GM23338 (cell line): ENCODE data around the gene C1QTNF9. TPM values are rescaled to one million over a fixed set of nuclear protein-coding genes. Genes with fewer than 3 reads are reported as not detected.

Source experiments
- ATAC-seq: fragments of 200-7000 bp; cut with Tn5 transposase; 3 replicates; pipeline ENCODE4 v1.9.1; 2020
- DNase-seq: peaks from one replicate; pipeline ENCODE4 v3.0.0-alpha.2; 2015; ENCODE audit warnings: low spot score
- H2AFZ ChIP-seq: fragments of 200-600 bp; sonication (generic); 2 replicates; pipeline ENCODE4 v1.8.0; 2016; ENCODE audit warnings: antibody characterized with exemption, mild to moderate bottlenecking, moderate library complexity
- H3F3A ChIP-seq: fragments of 200-600 bp; sonication (generic); replicated peaks from 2 replicates; pipeline ENCODE4 v1.8.0; 2017; ENCODE audit warnings: antibody characterized with exemption, mixed run types, low read depth
- H3K27ac ChIP-seq: fragments of 200-600 bp; sonication (generic); 2 replicates; pipeline ENCODE4 v1.6.1; 2016; ENCODE audit warnings: low read depth
- H3K27me3 ChIP-seq: fragments of 200-600 bp; sonication (generic); 2 replicates; pipeline ENCODE4 v1.8.0; 2016; ENCODE audit warnings: mild to moderate bottlenecking, mixed run types, moderate library complexity; ENCODE audit not compliant: insufficient read depth
- H3K36me3 ChIP-seq: fragments of 200-600 bp; sonication (generic); 2 replicates; pipeline ENCODE4 v1.8.0; 2016; ENCODE audit warnings: mild to moderate bottlenecking; ENCODE audit not compliant: insufficient read depth
- H3K4me1 ChIP-seq: fragments of 200-600 bp; sonication (generic); 2 replicates; pipeline ENCODE4 v1.8.0; 2016; ENCODE audit warnings: mild to moderate bottlenecking, moderate library complexity; ENCODE audit not compliant: insufficient read depth
- H3K4me2 ChIP-seq: fragments of 200-600 bp; sonication (generic); 2 replicates; pipeline ENCODE4 v1.7.1; 2017; ENCODE audit warnings: mixed run types
- H3K4me3 ChIP-seq: fragments of 200-600 bp; sonication (generic); 2 replicates; pipeline ENCODE4 v1.6.1; 2016; ENCODE audit warnings: mixed run types
- H3K79me2 ChIP-seq: fragments of 200-600 bp; sonication (generic); replicated peaks from 2 replicates; pipeline ENCODE4 v1.8.0; 2017; ENCODE audit warnings: mild to moderate bottlenecking; ENCODE audit not compliant: insufficient read depth
- H3K9me2 ChIP-seq: fragments of 200-600 bp; sonication (generic); 2 replicates; pipeline ENCODE4 v1.8.0; 2017; ENCODE audit not compliant: insufficient read depth
- H4K20me1 ChIP-seq: fragments of 200-600 bp; sonication (generic); replicated peaks from 2 replicates; pipeline ENCODE4 v1.8.0; 2017; ENCODE audit warnings: mild to moderate bottlenecking; ENCODE audit not compliant: insufficient read depth
- H3K27ac Mint-ChIP-seq: 2 replicates; pipeline ENCODE4 v1.8.0; 2020; ENCODE audit warnings: inconsistent platforms, mild to moderate bottlenecking, moderate library complexity, mixed read lengths
- H3K27me3 Mint-ChIP-seq: 3 replicates; pipeline ENCODE4 v1.8.0; 2022; ENCODE audit warnings: low read depth, mild to moderate bottlenecking, moderate library complexity, mixed read lengths, inconsistent platforms; ENCODE audit not compliant: insufficient read depth, poor library complexity
- H3K36me3 Mint-ChIP-seq: 3 replicates; pipeline ENCODE4 v1.8.0; 2021; ENCODE audit warnings: low read depth, mild to moderate bottlenecking, inconsistent platforms, moderate library complexity, mixed read lengths
- H3K4me1 Mint-ChIP-seq: 3 replicates; pipeline ENCODE4 v1.8.0; 2020; ENCODE audit warnings: mild to moderate bottlenecking, inconsistent platforms, mixed read lengths
- H3K4me3 Mint-ChIP-seq: 3 replicates; pipeline ENCODE4 v1.8.0; 2021; ENCODE audit warnings: moderate library complexity, mild to moderate bottlenecking, inconsistent platforms, mixed read lengths
- H3K9me3 Mint-ChIP-seq: 3 replicates; pipeline ENCODE4 v1.8.0; 2020; ENCODE audit warnings: moderate library complexity, mild to moderate bottlenecking, inconsistent platforms, mixed read lengths
- CREB1 ChIP-seq: fragments of 250-450 bp; sonication (Bioruptor Pico); IDR thresholded peaks from 2 replicates; pipeline ENCODE4 v1.5.0; 2020; ENCODE audit warnings: low read depth, mild to moderate bottlenecking, moderate library complexity
- EZH2 ChIP-seq: fragments of 200-600 bp; sonication (generic); IDR thresholded peaks from one replicate; pipeline ENCODE4 v1.8.0; 2017; ENCODE audit warnings: antibody characterized with exemption, mild to moderate bottlenecking, low read depth; ENCODE audit not compliant: unreplicated experiment
- EZH2phosphoT487 ChIP-seq: fragments of 200-600 bp; sonication (generic); IDR thresholded peaks from one replicate; pipeline ENCODE4 v1.8.1; 2018; ENCODE audit warnings: antibody characterized with exemption; ENCODE audit not compliant: unreplicated experiment
- JUNB ChIP-seq: IDR thresholded peaks from one replicate; pipeline ENCODE4 v1.6.1; 2016; ENCODE audit warnings: antibody characterized with exemption; ENCODE audit not compliant: unreplicated experiment
- NANOG ChIP-seq: IDR thresholded peaks from 2 replicates; pipeline ENCODE4 v1.6.1; 2016; ENCODE audit warnings: antibody characterized with exemption, borderline replicate concordance
- POLR2AphosphoS5 ChIP-seq: IDR thresholded peaks from 2 replicates; pipeline ENCODE4 v1.6.1; 2016; ENCODE audit warnings: antibody characterized with exemption, low read depth
- STAT1 ChIP-seq: IDR thresholded peaks from one replicate; pipeline ENCODE4 v1.6.1; 2016; ENCODE audit warnings: antibody characterized with exemption; ENCODE audit not compliant: unreplicated experiment
- ZNF114 ChIP-seq: fragments of 250-450 bp; sonication (Bioruptor Pico); IDR thresholded peaks from 2 replicates; pipeline ENCODE4 v1.5.0; 2020; ENCODE audit warnings: mild to moderate bottlenecking, moderate library complexity
- ZNF331 ChIP-seq: fragments of 250-450 bp; sonication (Bioruptor Pico); IDR thresholded peaks from 2 replicates; pipeline ENCODE4 v1.5.0; 2020; ENCODE audit warnings: low read depth, mild to moderate bottlenecking, moderate library complexity
- polyA plus RNA-seq: library from polyadenylated mRNA; unstranded; fragments of >200 nt; fragmentation: Nextera tagmentation; extraction: Ambion mirVana; gene quantifications from 2 replicates; pipeline ENCODE4 v1.2.1, GENCODE V29; 2016
- total RNA-seq: library from RNA; depleted of rRNA; stranded (reverse); fragments of >200 nt; shearing (Covaris generic); gene quantifications from 2 replicates; pipeline ENCODE4 v1.2.3, GENCODE V29; 2014
- TF ChIP-seq, protein P1 (sequence below): IDR thresholded peaks from one replicate; pipeline ENCODE4 v1.6.1; 2018; ENCODE audit warnings: antibody characterized with exemption; ENCODE audit not compliant: unreplicated experiment
- TF ChIP-seq, protein P2 (sequence below): fragments of 250-450 bp; sonication (Bioruptor Pico); IDR thresholded peaks from 2 replicates; pipeline ENCODE4 v1.5.0; 2020; ENCODE audit warnings: mild to moderate bottlenecking, moderate library complexity
- TF ChIP-seq, protein P3 (sequence below), 2 experiments: fragments of 200-600 bp in 1 of 2; sonication (generic) in 1 of 2; conservative IDR thresholded peaks; 2 replicates each; pipeline versions ENCODE4 v1.5.1 to v1.6.1; 2016 to 2017; ENCODE audit warnings: antibody characterized with exemption in 2 of 2, low read depth in 2 of 2, mild to moderate bottlenecking in 2 of 2, moderate library complexity in 1 of 2

Gene C1QTNF9
- total and polyA plus RNA-seq, 2 experiments from 2014 or later, result not detected

DNA sequence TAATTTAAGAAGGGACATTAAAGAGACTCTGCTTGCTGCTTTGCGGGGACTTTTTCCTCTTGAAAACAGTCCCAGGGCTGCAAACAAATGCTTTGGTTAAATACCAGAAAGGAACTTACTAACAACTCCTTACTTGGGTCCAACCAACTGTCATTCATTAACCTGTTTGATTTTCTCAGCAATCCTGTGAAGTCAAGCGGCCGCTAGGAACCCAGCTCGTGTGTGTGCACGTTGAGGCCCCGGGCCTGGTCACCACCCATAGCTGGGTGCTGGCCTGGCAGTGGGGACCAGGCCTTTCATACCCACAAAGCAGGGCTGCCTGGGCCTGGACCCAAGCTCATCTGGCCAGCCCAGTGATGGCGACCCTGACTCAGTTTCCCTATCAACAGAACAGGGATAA lies 50.7 kb downstream of the C1QTNF9 start:
- H3K27ac Mint-ChIP-seq, result no peak overlapping the region
- no peak for ATAC-seq

More for the DNA sequence above, 50.7 kb downstream of the C1QTNF9 start:
- Histone ChIP-seq H3K79me2 (no peaks in the 10 kb centered on the region), H3F3A (peaks cover 9% of the 10 kb centered on the region; the same call in 1 of the 2 replicates), H3K4me3 (no peak overlapping the region), H3K4me1 (no peaks in the 10 kb centered on the region), H4K20me1 (no peaks in the 10 kb centered on the region), H3K9me2 (no peaks in the 10 kb centered on the region), H3K36me3 (no peaks in the 10 kb centered on the region), H3K4me2 (no peak overlapping the region), H2AFZ (no peak overlapping the region), H3K27me3 (no peaks in the 10 kb centered on the region), H3K27ac (no peak overlapping the region)
- Mint-ChIP-seq H3K36me3 (no peaks in the 10 kb centered on the region), H3K27me3 (peaks cover 5% of the 10 kb centered on the region), H3K9me3 (peaks cover 2% of the 10 kb centered on the region; the same call in 2 of the 3 replicates), H3K4me3 (no peak overlapping the region), H3K4me1 (peaks cover 3% of the 10 kb centered on the region; the same call in 1 of the 3 replicates)
- no peak for DNase-seq
- TF ChIP-seq, protein P1, sequence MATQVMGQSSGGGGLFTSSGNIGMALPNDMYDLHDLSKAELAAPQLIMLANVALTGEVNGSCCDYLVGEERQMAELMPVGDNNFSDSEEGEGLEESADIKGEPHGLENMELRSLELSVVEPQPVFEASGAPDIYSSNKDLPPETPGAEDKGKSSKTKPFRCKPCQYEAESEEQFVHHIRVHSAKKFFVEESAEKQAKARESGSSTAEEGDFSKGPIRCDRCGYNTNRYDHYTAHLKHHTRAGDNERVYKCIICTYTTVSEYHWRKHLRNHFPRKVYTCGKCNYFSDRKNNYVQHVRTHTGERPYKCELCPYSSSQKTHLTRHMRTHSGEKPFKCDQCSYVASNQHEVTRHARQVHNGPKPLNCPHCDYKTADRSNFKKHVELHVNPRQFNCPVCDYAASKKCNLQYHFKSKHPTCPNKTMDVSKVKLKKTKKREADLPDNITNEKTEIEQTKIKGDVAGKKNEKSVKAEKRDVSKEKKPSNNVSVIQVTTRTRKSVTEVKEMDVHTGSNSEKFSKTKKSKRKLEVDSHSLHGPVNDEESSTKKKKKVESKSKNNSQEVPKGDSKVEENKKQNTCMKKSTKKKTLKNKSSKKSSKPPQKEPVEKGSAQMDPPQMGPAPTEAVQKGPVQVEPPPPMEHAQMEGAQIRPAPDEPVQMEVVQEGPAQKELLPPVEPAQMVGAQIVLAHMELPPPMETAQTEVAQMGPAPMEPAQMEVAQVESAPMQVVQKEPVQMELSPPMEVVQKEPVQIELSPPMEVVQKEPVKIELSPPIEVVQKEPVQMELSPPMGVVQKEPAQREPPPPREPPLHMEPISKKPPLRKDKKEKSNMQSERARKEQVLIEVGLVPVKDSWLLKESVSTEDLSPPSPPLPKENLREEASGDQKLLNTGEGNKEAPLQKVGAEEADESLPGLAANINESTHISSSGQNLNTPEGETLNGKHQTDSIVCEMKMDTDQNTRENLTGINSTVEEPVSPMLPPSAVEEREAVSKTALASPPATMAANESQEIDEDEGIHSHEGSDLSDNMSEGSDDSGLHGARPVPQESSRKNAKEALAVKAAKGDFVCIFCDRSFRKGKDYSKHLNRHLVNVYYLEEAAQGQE, result no peak
- TF ChIP-seq JUNB (no peak), ZNF114 (CRISPR knock-in tag) (no peak), NANOG (no peak), EZH2 (no peak), CREB1 (CRISPR knock-in tag) (no peak), POLR2AphosphoS5 (no peak), ZNF331 (CRISPR knock-in tag) (no peak), EZH2phosphoT487 (no peak), STAT1 (no peak)
- TF ChIP-seq, protein P2, sequence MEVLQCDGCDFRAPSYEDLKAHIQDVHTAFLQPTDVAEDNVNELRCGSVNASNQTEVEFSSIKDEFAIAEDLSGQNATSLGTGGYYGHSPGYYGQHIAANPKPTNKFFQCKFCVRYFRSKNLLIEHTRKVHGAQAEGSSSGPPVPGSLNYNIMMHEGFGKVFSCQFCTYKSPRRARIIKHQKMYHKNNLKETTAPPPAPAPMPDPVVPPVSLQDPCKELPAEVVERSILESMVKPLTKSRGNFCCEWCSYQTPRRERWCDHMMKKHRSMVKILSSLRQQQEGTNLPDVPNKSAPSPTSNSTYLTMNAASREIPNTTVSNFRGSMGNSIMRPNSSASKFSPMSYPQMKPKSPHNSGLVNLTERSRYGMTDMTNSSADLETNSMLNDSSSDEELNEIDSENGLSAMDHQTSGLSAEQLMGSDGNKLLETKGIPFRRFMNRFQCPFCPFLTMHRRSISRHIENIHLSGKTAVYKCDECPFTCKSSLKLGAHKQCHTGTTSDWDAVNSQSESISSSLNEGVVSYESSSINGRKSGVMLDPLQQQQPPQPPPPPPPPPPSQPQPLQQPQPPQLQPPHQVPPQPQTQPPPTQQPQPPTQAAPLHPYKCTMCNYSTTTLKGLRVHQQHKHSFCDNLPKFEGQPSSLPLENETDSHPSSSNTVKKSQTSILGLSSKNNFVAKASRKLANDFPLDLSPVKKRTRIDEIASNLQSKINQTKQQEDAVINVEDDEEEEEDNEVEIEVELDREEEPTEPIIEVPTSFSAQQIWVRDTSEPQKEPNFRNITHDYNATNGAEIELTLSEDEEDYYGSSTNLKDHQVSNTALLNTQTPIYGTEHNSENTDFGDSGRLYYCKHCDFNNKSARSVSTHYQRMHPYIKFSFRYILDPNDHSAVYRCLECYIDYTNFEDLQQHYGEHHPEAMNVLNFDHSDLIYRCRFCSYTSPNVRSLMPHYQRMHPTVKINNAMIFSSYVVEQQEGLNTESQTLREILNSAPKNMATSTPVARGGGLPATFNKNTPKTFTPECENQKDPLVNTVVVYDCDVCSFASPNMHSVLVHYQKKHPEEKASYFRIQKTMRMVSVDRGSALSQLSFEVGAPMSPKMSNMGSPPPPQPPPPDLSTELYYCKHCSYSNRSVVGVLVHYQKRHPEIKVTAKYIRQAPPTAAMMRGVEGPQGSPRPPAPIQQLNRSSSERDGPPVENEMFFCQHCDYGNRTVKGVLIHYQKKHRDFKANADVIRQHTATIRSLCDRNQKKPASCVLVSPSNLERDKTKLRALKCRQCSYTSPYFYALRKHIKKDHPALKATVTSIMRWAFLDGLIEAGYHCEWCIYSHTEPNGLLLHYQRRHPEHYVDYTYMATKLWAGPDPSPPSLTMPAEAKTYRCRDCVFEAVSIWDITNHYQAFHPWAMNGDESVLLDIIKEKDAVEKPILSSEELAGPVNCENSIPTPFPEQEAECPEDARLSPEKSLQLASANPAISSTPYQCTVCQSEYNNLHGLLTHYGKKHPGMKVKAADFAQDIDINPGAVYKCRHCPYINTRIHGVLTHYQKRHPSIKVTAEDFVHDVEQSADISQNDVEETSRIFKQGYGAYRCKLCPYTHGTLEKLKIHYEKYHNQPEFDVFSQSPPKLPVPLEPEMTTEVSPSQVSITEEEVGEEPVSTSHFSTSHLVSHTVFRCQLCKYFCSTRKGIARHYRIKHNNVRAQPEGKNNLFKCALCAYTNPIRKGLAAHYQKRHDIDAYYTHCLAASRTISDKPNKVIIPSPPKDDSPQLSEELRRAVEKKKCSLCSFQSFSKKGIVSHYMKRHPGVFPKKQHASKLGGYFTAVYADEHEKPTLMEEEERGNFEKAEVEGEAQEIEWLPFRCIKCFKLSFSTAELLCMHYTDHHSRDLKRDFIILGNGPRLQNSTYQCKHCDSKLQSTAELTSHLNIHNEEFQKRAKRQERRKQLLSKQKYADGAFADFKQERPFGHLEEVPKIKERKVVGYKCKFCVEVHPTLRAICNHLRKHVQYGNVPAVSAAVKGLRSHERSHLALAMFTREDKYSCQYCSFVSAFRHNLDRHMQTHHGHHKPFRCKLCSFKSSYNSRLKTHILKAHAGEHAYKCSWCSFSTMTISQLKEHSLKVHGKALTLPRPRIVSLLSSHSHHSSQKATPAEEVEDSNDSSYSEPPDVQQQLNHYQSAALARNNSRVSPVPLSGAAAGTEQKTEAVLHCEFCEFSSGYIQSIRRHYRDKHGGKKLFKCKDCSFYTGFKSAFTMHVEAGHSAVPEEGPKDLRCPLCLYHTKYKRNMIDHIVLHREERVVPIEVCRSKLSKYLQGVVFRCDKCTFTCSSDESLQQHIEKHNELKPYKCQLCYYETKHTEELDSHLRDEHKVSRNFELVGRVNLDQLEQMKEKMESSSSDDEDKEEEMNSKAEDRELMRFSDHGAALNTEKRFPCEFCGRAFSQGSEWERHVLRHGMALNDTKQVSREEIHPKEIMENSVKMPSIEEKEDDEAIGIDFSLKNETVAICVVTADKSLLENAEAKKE (CRISPR knock-in tag), result no peak
- TF ChIP-seq, protein P3, sequence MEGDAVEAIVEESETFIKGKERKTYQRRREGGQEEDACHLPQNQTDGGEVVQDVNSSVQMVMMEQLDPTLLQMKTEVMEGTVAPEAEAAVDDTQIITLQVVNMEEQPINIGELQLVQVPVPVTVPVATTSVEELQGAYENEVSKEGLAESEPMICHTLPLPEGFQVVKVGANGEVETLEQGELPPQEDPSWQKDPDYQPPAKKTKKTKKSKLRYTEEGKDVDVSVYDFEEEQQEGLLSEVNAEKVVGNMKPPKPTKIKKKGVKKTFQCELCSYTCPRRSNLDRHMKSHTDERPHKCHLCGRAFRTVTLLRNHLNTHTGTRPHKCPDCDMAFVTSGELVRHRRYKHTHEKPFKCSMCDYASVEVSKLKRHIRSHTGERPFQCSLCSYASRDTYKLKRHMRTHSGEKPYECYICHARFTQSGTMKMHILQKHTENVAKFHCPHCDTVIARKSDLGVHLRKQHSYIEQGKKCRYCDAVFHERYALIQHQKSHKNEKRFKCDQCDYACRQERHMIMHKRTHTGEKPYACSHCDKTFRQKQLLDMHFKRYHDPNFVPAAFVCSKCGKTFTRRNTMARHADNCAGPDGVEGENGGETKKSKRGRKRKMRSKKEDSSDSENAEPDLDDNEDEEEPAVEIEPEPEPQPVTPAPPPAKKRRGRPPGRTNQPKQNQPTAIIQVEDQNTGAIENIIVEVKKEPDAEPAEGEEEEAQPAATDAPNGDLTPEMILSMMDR (conservative IDR thresholded peaks at IDR 0.05; ENCODE audit: low read depth in 2 of 2), result no peak
